ENCODE data around the gene GNAI3. TPM values are rescaled to one million over a fixed set of nuclear protein-coding genes. Genes with fewer than 3 reads are reported as not detected.

Gene GNAI3
- total and polyA plus RNA-seq, 2 of the 13 experiments (the other 11 are each of a cell fraction or from before 2014, with no cell fraction given): 4.3 to 9.0 TPM

DNA sequence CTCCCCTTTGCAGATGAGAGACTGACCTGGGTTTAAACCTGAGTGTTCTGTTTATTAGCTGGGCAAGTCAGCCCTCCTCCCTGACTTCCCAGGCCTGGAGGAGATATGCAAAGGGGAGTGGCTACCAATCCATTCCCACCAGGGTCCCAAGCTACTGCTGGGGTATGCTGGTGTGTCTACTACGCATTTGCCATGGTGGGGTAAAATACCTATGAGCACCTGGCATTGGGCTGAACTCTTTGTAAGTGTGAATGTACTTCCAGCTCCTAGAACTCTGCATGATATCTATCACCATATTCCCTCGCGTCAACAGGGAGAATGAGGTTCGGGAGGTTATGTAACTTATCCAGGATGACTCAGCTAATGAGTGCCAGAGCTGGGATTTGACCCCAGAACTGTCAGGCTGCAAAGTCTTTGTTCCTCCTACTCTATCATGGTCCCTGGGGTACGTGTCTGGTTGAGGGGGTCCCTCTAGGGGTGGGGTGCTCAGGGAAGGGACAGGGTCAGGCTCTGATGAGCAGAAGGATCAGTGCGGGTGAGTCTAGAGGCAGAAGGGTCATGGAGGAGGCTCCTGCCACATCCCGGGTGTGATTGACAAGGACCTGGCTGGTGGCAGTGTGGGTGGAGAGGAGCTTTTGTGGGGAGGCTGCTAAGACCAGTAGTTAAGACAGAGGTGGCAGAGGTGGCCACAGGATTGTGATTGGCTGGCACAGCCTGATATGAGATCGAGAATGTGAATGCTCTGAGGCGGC, 88.0 kb downstream of the GNAI3 start (continued):
- TF ChIP-seq, protein P1, sequence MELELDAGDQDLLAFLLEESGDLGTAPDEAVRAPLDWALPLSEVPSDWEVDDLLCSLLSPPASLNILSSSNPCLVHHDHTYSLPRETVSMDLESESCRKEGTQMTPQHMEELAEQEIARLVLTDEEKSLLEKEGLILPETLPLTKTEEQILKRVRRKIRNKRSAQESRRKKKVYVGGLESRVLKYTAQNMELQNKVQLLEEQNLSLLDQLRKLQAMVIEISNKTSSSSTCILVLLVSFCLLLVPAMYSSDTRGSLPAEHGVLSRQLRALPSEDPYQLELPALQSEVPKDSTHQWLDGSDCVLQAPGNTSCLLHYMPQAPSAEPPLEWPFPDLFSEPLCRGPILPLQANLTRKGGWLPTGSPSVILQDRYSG (CRISPR knock-in tag; IDR thresholded peaks at IDR 0.05): no peak
- TF ChIP-seq SRSF1 (optimal IDR thresholded peaks at IDR 0.05; ENCODE audit: low read depth, low read length) (no peak), MTA1 (CRISPR knock-in tag; IDR thresholded peaks at IDR 0.05; ENCODE audit: borderline replicate concordance) (peak; percentile 38; the same call in 1 of the 2 replicates), NR3C1 (CRISPR knock-in tag; IDR thresholded peaks at IDR 0.05) (no peak), KDM3A (CRISPR knock-in tag; IDR thresholded peaks at IDR 0.05; ENCODE audit: low read depth) (no peak), ATF1 (CRISPR knock-in tag; IDR thresholded peaks at IDR 0.05) (no peak), ZNF564 (CRISPR knock-in tag; IDR thresholded peaks at IDR 0.05) (no peak), ZBTB7B (CRISPR knock-in tag; IDR thresholded peaks at IDR 0.05) (no peak), HMG20A (CRISPR knock-in tag; IDR thresholded peaks at IDR 0.05; ENCODE audit: borderline replicate concordance) (no peak), SAP130 (CRISPR knock-in tag; IDR thresholded peaks at IDR 0.05; ENCODE audit: low read depth) (peak; percentile 51), ZNF34 (CRISPR knock-in tag; IDR thresholded peaks at IDR 0.05; ENCODE audit: borderline replicate concordance) (no peak), ZSCAN31 (CRISPR knock-in tag; IDR thresholded peaks at IDR 0.05; ENCODE audit: low read depth) (0 out of 2 replicates have a peak, but pooled peaks have one; percentile 34), U2AF2 (IDR thresholded peaks at IDR 0.05; ENCODE audit: low read depth, low read length) (no peak), MIER2 (CRISPR knock-in tag; IDR thresholded peaks at IDR 0.05) (no peak)
- TF ChIP-seq, protein P2, sequence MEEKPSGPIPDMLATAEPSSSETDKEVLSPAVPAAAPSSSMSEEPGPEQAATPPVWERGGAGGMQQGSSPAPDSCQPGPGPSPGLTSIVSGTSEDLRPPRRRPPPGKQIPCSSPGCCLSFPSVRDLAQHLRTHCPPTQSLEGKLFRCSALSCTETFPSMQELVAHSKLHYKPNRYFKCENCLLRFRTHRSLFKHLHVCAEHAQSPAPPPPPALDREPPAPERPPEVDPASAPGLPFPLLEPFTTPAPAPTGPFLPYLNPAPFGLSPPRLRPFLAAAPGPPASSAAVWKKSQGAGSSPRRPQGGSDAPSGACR (CRISPR knock-in tag; IDR thresholded peaks at IDR 0.05): no peak
- TF ChIP-seq, protein P3, sequence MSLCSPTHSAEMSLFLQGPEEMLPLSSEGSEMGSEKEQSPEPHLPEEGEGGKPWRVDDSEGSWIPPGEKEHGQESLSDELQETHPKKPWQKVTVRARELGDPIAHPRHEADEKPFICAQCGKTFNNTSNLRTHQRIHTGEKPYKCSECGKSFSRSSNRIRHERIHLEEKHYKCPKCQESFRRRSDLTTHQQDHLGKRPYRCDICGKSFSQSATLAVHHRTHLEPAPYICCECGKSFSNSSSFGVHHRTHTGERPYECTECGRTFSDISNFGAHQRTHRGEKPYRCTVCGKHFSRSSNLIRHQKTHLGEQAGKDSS (CRISPR knock-in tag; IDR thresholded peaks at IDR 0.05; ENCODE audit: borderline replicate concordance, low read depth): no peak
- TF ChIP-seq, protein P4, sequence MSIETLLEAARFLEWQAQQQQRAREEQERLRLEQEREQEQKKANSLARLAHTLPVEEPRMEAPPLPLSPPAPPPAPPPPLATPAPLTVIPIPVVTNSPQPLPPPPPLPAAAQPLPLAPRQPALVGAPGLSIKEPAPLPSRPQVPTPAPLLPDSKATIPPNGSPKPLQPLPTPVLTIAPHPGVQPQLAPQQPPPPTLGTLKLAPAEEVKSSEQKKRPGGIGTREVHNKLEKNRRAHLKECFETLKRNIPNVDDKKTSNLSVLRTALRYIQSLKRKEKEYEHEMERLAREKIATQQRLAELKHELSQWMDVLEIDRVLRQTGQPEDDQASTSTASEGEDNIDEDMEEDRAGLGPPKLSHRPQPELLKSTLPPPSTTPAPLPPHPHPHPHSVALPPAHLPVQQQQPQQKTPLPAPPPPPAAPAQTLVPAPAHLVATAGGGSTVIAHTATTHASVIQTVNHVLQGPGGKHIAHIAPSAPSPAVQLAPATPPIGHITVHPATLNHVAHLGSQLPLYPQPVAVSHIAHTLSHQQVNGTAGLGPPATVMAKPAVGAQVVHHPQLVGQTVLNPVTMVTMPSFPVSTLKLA (IDR thresholded peaks at IDR 0.05): no peak
- TF ChIP-seq, protein P5, sequence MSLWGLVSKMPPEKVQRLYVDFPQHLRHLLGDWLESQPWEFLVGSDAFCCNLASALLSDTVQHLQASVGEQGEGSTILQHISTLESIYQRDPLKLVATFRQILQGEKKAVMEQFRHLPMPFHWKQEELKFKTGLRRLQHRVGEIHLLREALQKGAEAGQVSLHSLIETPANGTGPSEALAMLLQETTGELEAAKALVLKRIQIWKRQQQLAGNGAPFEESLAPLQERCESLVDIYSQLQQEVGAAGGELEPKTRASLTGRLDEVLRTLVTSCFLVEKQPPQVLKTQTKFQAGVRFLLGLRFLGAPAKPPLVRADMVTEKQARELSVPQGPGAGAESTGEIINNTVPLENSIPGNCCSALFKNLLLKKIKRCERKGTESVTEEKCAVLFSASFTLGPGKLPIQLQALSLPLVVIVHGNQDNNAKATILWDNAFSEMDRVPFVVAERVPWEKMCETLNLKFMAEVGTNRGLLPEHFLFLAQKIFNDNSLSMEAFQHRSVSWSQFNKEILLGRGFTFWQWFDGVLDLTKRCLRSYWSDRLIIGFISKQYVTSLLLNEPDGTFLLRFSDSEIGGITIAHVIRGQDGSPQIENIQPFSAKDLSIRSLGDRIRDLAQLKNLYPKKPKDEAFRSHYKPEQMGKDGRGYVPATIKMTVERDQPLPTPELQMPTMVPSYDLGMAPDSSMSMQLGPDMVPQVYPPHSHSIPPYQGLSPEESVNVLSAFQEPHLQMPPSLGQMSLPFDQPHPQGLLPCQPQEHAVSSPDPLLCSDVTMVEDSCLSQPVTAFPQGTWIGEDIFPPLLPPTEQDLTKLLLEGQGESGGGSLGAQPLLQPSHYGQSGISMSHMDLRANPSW (CRISPR knock-in tag; IDR thresholded peaks at IDR 0.05; ENCODE audit: borderline replicate concordance): no peak
- TF ChIP-seq, protein P6, sequence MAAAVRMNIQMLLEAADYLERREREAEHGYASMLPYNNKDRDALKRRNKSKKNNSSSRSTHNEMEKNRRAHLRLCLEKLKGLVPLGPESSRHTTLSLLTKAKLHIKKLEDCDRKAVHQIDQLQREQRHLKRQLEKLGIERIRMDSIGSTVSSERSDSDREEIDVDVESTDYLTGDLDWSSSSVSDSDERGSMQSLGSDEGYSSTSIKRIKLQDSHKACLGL (CRISPR knock-in tag; IDR thresholded peaks at IDR 0.05): no peak
- TF ChIP-seq, protein P7, sequence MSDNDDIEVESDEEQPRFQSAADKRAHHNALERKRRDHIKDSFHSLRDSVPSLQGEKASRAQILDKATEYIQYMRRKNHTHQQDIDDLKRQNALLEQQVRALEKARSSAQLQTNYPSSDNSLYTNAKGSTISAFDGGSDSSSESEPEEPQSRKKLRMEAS (IDR thresholded peaks at IDR 0.05): 0 out of 2 replicates have a peak, but pooled peaks have one; percentile 8
